Adipocyte (in vitro differentiated cells): Measurements from ENCODE around the gene TSPO.

ENCODE experiments used
- DNase-seq: peaks from one replicate; pipeline ENCODE4 v3.0.0-alpha.2; 2015; ENCODE audit warnings: low read depth
- H3K27me3 ChIP-seq: replicated peaks from 2 replicates; pipeline ENCODE4 v1.7.0; 2013; ENCODE audit warnings: mild to moderate bottlenecking, low read length, moderate library complexity; ENCODE audit not compliant: control insufficient read depth, insufficient read depth
- H3K36me3 ChIP-seq: 2 replicates; pipeline ENCODE4 v1.7.0; 2013; ENCODE audit warnings: low read length, mild to moderate bottlenecking, moderate library complexity; ENCODE audit not compliant: control insufficient read depth, insufficient read depth, severe bottlenecking
- H3K4me1 ChIP-seq: 2 replicates; pipeline ENCODE4 v1.7.0; 2013; ENCODE audit warnings: mild to moderate bottlenecking, low read length, moderate library complexity; ENCODE audit not compliant: control insufficient read depth, insufficient read depth
- H3K4me3 ChIP-seq: 2 replicates; pipeline ENCODE4 v1.7.0; 2013; ENCODE audit warnings: mild to moderate bottlenecking, low read length, moderate library complexity
- H3K9ac ChIP-seq: 2 replicates; pipeline ENCODE4 v1.7.0; 2013; ENCODE audit warnings: mild to moderate bottlenecking, low read length, moderate library complexity
- H3K9me3 ChIP-seq: 2 replicates; pipeline ENCODE4 v1.7.0; 2013; ENCODE audit warnings: mild to moderate bottlenecking, low read length, moderate library complexity; ENCODE audit not compliant: control insufficient read depth

TSPO gene

GRCh38 chr22:43199541-43199940 lies 48.2 kb downstream of the TSPO start:
- Histone ChIP-seq H3K36me3 (no peaks in the 10 kb centered on the region), H3K9ac (no peak overlapping the region), H3K27me3 (peaks cover 61% of the 10 kb centered on the region), H3K9me3 (no peaks in the 10 kb centered on the region), H3K4me1 (no peaks in the 10 kb centered on the region), H3K4me3 (no peak overlapping the region)
- no peak for DNase-seq

GRCh38 chr22:43200031-43200430 lies 48.7 kb downstream of the TSPO start:
- Histone ChIP-seq H3K36me3 (no peaks in the 10 kb centered on the region), H3K9ac (no peak overlapping the region), H3K4me3 (no peak overlapping the region), H3K4me1 (no peaks in the 10 kb centered on the region), H3K9me3 (no peaks in the 10 kb centered on the region), H3K27me3 (peaks cover 57% of the 10 kb centered on the region)
- no peak for DNase-seq

- Histone ChIP-seq H3K9ac (no peak overlapping the region), H3K4me3 (no peak overlapping the region), H3K9me3 (no peaks in the 10 kb centered on the region), H3K4me1 (no peaks in the 10 kb centered on the region), H3K27me3 (peaks cover 51% of the 10 kb centered on the region), H3K36me3 (no peaks in the 10 kb centered on the region)
- DNase-seq, result no peak
Observed at GRCh38 chr22:43200555-43200954, 49.2 kb downstream of the TSPO start.

GRCh38 chr22:43201486-43202219 lies 50.3 kb downstream of the TSPO start:
- Histone ChIP-seq H3K9me3 (no peaks in the 10 kb centered on the region), H3K36me3 (no peaks in the 10 kb centered on the region), H3K27me3 (peaks cover 54% of the 10 kb centered on the region), H3K4me1 (no peaks in the 10 kb centered on the region), H3K9ac (no peak overlapping the region), H3K4me3 (no peak overlapping the region)
- DNase-seq, result no peak

- H3K9me3 ChIP-seq, result no peaks in the 10 kb centered on the region
- no peak overlapping the region for H3K4me3 ChIP-seq
- no peaks in the 10 kb centered on the region for H3K4me1 ChIP-seq
- H3K27me3 ChIP-seq, result peaks cover 55% of the 10 kb centered on the region
- H3K36me3 ChIP-seq, result no peaks in the 10 kb centered on the region
- H3K9ac ChIP-seq, result no peak overlapping the region
- no peak for DNase-seq
Observed at GRCh38 chr22:43202326-43202725, 51.0 kb downstream of the TSPO start.

GRCh38 chr22:43202756-43203410 lies 51.5 kb downstream of the TSPO start:
- H3K36me3 ChIP-seq, result no peaks in the 10 kb centered on the region
- DNase-seq, result no peak
- no peaks in the 10 kb centered on the region for H3K4me1 ChIP-seq
- H3K27me3 ChIP-seq, result peaks cover 54% of the 10 kb centered on the region
- H3K9ac ChIP-seq, result no peak overlapping the region
- H3K4me3 ChIP-seq, result no peak overlapping the region
- no peaks in the 10 kb centered on the region for H3K9me3 ChIP-seq

GRCh38 chr22:43203471-43203981 lies 52.2 kb downstream of the TSPO start:
- H3K4me1 ChIP-seq, result no peaks in the 10 kb centered on the region
- peaks cover 54% of the 10 kb centered on the region for H3K27me3 ChIP-seq
- DNase-seq, result no peak
- no peaks in the 10 kb centered on the region for H3K9me3 ChIP-seq
- H3K36me3 ChIP-seq, result no peaks in the 10 kb centered on the region
- H3K4me3 ChIP-seq, result no peak overlapping the region
- H3K9ac ChIP-seq, result no peak overlapping the region

- no peak for DNase-seq
- no peaks in the 10 kb centered on the region for H3K36me3 ChIP-seq
- peaks cover 42% of the 10 kb centered on the region for H3K27me3 ChIP-seq
- H3K9ac ChIP-seq, result no peak overlapping the region
- H3K9me3 ChIP-seq, result no peaks in the 10 kb centered on the region
- no peaks in the 10 kb centered on the region for H3K4me1 ChIP-seq
- no peak overlapping the region for H3K4me3 ChIP-seq
Observed at GRCh38 chr22:43205261-43205691, 53.9 kb downstream of the TSPO start.

GRCh38 chr22:43205748-43206508 lies 54.6 kb downstream of the TSPO start:
- H3K4me1 ChIP-seq, result no peaks in the 10 kb centered on the region
- no peak overlapping the region for H3K9ac ChIP-seq
- H3K27me3 ChIP-seq, result peaks cover 37% of the 10 kb centered on the region
- no peaks in the 10 kb centered on the region for H3K9me3 ChIP-seq
- no peak overlapping the region for H3K4me3 ChIP-seq
- DNase-seq, result no peak
- H3K36me3 ChIP-seq, result no peaks in the 10 kb centered on the region

GRCh38 chr22:43206509-43207161 lies 55.3 kb downstream of the TSPO start:
- Histone ChIP-seq H3K4me1 (no peaks in the 10 kb centered on the region), H3K4me3 (no peak overlapping the region), H3K9me3 (no peaks in the 10 kb centered on the region), H3K9ac (no peak overlapping the region), H3K27me3 (peaks cover 33% of the 10 kb centered on the region), H3K36me3 (no peaks in the 10 kb centered on the region)
- no peak for DNase-seq

- H3K4me1 ChIP-seq, result no peaks in the 10 kb centered on the region
- no peaks in the 10 kb centered on the region for H3K36me3 ChIP-seq
- no peaks in the 10 kb centered on the region for H3K9me3 ChIP-seq
- H3K27me3 ChIP-seq, result peaks cover 28% of the 10 kb centered on the region
- no peak overlapping the region for H3K4me3 ChIP-seq
- H3K9ac ChIP-seq, result no peak overlapping the region
- DNase-seq, result no peak
Observed at GRCh38 chr22:43207386-43207785, 56.0 kb downstream of the TSPO start.
